HepG2 (cell line): ENCODE measurements around the gene LRRC3C. TPM values are rescaled to one million over a fixed set of nuclear protein-coding genes. Genes with fewer than 3 reads are reported as not detected.

ENCODE experiments used
- ARID5B ChIP-seq: IDR thresholded peaks from 2 replicates; pipeline ENCODE4 v1.4.0; 2020; ENCODE audit warnings: mild to moderate bottlenecking, missing genetic modification reagents
- ASH2L ChIP-seq: fragments of 300-600, 200-600 bp; sonication (generic); IDR thresholded peaks from 2 replicates; pipeline ENCODE4 v1.7.0; 2017; ENCODE audit warnings: low read depth, mild to moderate bottlenecking, moderate library complexity, mixed read lengths, low read length; ENCODE audit not compliant: insufficient read length
- FOXK2 ChIP-seq: fragments of 450-650 bp; IDR thresholded peaks from 2 replicates; pipeline ENCODE4 v1.6.1; 2016
- KDM1A ChIP-seq: IDR thresholded peaks from 2 replicates; pipeline ENCODE4 v1.6.1; 2016; ENCODE audit warnings: missing compliant biosample characterization
- MAX ChIP-seq: IDR thresholded peaks from 2 replicates; pipeline ENCODE4 v1.6.1; 2012; ENCODE audit warnings: inconsistent platforms
- MXD4 ChIP-seq: IDR thresholded peaks from 2 replicates; pipeline ENCODE4 v1.6.1; 2016; ENCODE audit warnings: mild to moderate bottlenecking, missing biosample characterization, missing genetic modification reagents
- NCOR1 ChIP-seq: fragments of 200-600 bp; sonication (generic); IDR thresholded peaks from 2 replicates; pipeline ENCODE4 v1.7.0; 2017; ENCODE audit warnings: antibody characterized with exemption, low read length, borderline replicate concordance
- NR2F6 ChIP-seq, 2 experiments: IDR thresholded peaks; 2 replicates each; pipeline ENCODE4 v1.6.1; 2016; ENCODE audit warnings: antibody characterized with exemption in 1 of 2, mild to moderate bottlenecking in 1 of 2
- PRDM15 ChIP-seq: sonication (generic); formaldehyde crosslinking; IDR thresholded peaks from 2 replicates; pipeline ENCODE4 v1.4.0; 2020; ENCODE audit warnings: missing genetic modification reagents
- RAD21 ChIP-seq: fragments of 450-650 bp; formaldehyde crosslinking; IDR thresholded peaks from 2 replicates; pipeline ENCODE4 v1.5.0; 2020; ENCODE audit warnings: mild to moderate bottlenecking
- RBM39 ChIP-seq: fragments of 200-400 bp; formaldehyde crosslinking; IDR thresholded peaks from one replicate; pipeline ENCODE4 v1.6.1; 2018; ENCODE audit warnings: antibody characterized with exemption, mild to moderate bottlenecking, low read depth, low read length; ENCODE audit not compliant: poor library complexity, severe bottlenecking
- RFX5 ChIP-seq: IDR thresholded peaks from 2 replicates; pipeline ENCODE4 v1.6.1; 2011; ENCODE audit warnings: low read depth, low read length, improper control_type of control experiment
- RORA ChIP-seq: sonication (generic); formaldehyde crosslinking; IDR thresholded peaks from 2 replicates; pipeline ENCODE4 v1.5.0; 2020; ENCODE audit warnings: mild to moderate bottlenecking, missing genetic modification reagents, moderate library complexity
- SOX6 ChIP-seq, 2 experiments: fragments of 450-650 bp in 1 of 2; sonication (generic) in 1 of 2; formaldehyde crosslinking in 1 of 2; IDR thresholded peaks; 2 replicates each; pipeline versions ENCODE4 v1.4.0 to v1.6.1; 2017 to 2020; ENCODE audit warnings: antibody characterized with exemption in 1 of 2, mild to moderate bottlenecking in 1 of 2, missing genetic modification reagents in 1 of 2
- TAF1 ChIP-seq: sonication (generic); formaldehyde crosslinking; IDR thresholded peaks from 2 replicates; pipeline ENCODE4 v1.4.0; 2020; ENCODE audit warnings: missing genetic modification reagents
- TRIM22 ChIP-seq: fragments of 450-650 bp; IDR thresholded peaks from 2 replicates; pipeline ENCODE4 v1.6.1; 2017
- ZC3H4 ChIP-seq: sonication (generic); formaldehyde crosslinking; IDR thresholded peaks from 2 replicates; pipeline ENCODE4 v1.4.0; 2020; ENCODE audit warnings: missing genetic modification reagents, borderline replicate concordance
- ZFP62 ChIP-seq: sonication (generic); formaldehyde crosslinking; IDR thresholded peaks from 2 replicates; pipeline ENCODE4 v1.4.0; 2020; ENCODE audit warnings: missing genetic modification reagents
- ZMAT5 ChIP-seq: sonication (generic); formaldehyde crosslinking; IDR thresholded peaks from 2 replicates; pipeline ENCODE4 v1.5.0; 2020; ENCODE audit warnings: mild to moderate bottlenecking, low read depth, missing genetic modification reagents, borderline replicate concordance
- ZNF121 ChIP-seq: sonication (generic); formaldehyde crosslinking; IDR thresholded peaks from 2 replicates; pipeline ENCODE4 v1.5.0; 2020; ENCODE audit warnings: mild to moderate bottlenecking, missing genetic modification reagents
- polyA plus RNA-seq, 8 experiments: library from polyadenylated mRNA; depleted of rRNA in 3 of 8; stranded (reverse) in 7 of 8; unstranded in 1 of 8; fragments of >200 nt; fragmentation: Illumina TruSeq in 4 of 8; extraction: Trizol in 4 of 8; gene quantifications; 2 replicates each; pipeline versions ENCODE4 v1.2.1 to v1.2.3, GENCODE V29; 2011 to 2016; ENCODE audit warnings: low read depth in 4 of 8, missing spikeins in 1 of 8, mixed read lengths in 1 of 8; ENCODE audit not compliant: insufficient read depth in 1 of 8
- total RNA-seq, 5 experiments: library from RNA; depleted of rRNA; stranded (reverse); fragments of >200 nt; fragmentation: Illumina TruSeq; extraction: Trizol; gene quantifications; 2 replicates each; pipeline ENCODE4 v1.2.3, GENCODE V29; 2016; ENCODE audit warnings: low read depth in 1 of 5

The LRRC3C gene
- total and polyA plus RNA-seq, 2 of the 13 experiments (the other 11 are each of a cell fraction or from before 2014, with no cell fraction given): 0.17 TPM; not detected in 1

- TF ChIP-seq TAF1 (CRISPR knock-in tag) (no peak), RORA (CRISPR knock-in tag) (no peak), RAD21 (CRISPR knock-in tag) (peak; percentile 64; the same call in 1 of the 2 replicates), RBM39 (no peak), RFX5 (peak; percentile 51; the same call in 1 of the 2 replicates), ZC3H4 (CRISPR knock-in tag) (no peak), MAX (no peak; the same call in 1 of the 2 replicates), ASH2L (peak; percentile 40), NCOR1 (peak; percentile 9; the same call in 1 of the 2 replicates), ZMAT5 (CRISPR knock-in tag) (no peak), SOX6 (IDR thresholded peaks at IDR 0.05) (no peak), SOX6 (CRISPR knock-in tag; IDR thresholded peaks at IDR 0.05) (0 out of 2 replicates have a peak, but pooled peaks have one; percentile 34), KDM1A (no peak), ZFP62 (no peak), FOXK2 (no peak), TRIM22 (no peak), NR2F6 (IDR thresholded peaks at IDR 0.05) (no peak), NR2F6 (CRISPR knock-in tag; IDR thresholded peaks at IDR 0.05) (peak; percentile 40; the same call in 1 of the 2 replicates), MXD4 (CRISPR knock-in tag) (0 out of 2 replicates have a peak, but pooled peaks have one; percentile 17), ARID5B (CRISPR knock-in tag) (0 out of 2 replicates have a peak, but pooled peaks have one; percentile 15), ZNF121 (CRISPR knock-in tag) (no peak), PRDM15 (no peak)
These were observed 10.6 kb upstream of the LRRC3C start (continued) for GRCh38 chr17:39916918-39917317.
